HL-60 (cell line): ENCODE measurements around the gene PCOLCE2.
"Not testable (repeated sequence)": the region's sequence is repeated elsewhere in the genome, so short reads cannot be mapped to it uniquely, and the experiment has no call there.

Experiments used
- DNase-seq, 2 experiments: peaks; one replicate each; pipeline ENCODE4 v3.0.0-alpha.2; 2010 to 2020; ENCODE audit warnings: low read depth in 1 of 2, low spot score in 1 of 2
- H3K27ac ChIP-seq: fragments of 250-450 bp; sonication (Bioruptor Pico); replicated peaks from 2 replicates; pipeline ENCODE4 v1.5.1; 2020; ENCODE audit warnings: mild to moderate bottlenecking, moderate library complexity
- H3K27me3 ChIP-seq: fragments of 250-450 bp; sonication (Bioruptor Pico); 2 replicates; pipeline ENCODE4 v1.5.1; 2021; ENCODE audit warnings: mild to moderate bottlenecking, moderate library complexity; ENCODE audit not compliant: insufficient read depth, poor library complexity, severe bottlenecking
- H3K4me3 ChIP-seq: replicated peaks from 2 replicates; pipeline ENCODE4 v1.5.1; 2011; ENCODE audit warnings: mild to moderate bottlenecking, control low read depth, low read length; ENCODE audit not compliant: insufficient read depth
- GABPA ChIP-seq: IDR thresholded peaks from 2 replicates; pipeline ENCODE4 v1.6.1; 2012; ENCODE audit warnings: low read depth
- POLR2AphosphoS5 ChIP-seq: IDR thresholded peaks from 2 replicates; pipeline ENCODE4 v1.6.1; 2012; ENCODE audit warnings: low read depth
- REST ChIP-seq: IDR thresholded peaks from 2 replicates; pipeline ENCODE4 v1.6.1; 2012; ENCODE audit warnings: low read depth; ENCODE audit not compliant: insufficient replicate concordance
- SPI1 ChIP-seq: IDR thresholded peaks from 2 replicates; pipeline ENCODE4 v1.6.1; 2012; ENCODE audit warnings: low read depth, mild to moderate bottlenecking, borderline replicate concordance
- TF ChIP-seq, protein P1 (sequence below): IDR thresholded peaks from one replicate; pipeline ENCODE4 v1.5.1; 2011; ENCODE audit warnings: low read length, control low read depth, inconsistent platforms; ENCODE audit not compliant: insufficient read depth

The PCOLCE2 gene

GRCh38 chr3:142875099-142875498 is 13.8 kb downstream of the PCOLCE2 start:
- Histone ChIP-seq H3K4me3 (no peak overlapping the region), H3K27ac (no peak overlapping the region), H3K27me3 (no peaks in the 10 kb centered on the region)
- TF ChIP-seq, protein P1, sequence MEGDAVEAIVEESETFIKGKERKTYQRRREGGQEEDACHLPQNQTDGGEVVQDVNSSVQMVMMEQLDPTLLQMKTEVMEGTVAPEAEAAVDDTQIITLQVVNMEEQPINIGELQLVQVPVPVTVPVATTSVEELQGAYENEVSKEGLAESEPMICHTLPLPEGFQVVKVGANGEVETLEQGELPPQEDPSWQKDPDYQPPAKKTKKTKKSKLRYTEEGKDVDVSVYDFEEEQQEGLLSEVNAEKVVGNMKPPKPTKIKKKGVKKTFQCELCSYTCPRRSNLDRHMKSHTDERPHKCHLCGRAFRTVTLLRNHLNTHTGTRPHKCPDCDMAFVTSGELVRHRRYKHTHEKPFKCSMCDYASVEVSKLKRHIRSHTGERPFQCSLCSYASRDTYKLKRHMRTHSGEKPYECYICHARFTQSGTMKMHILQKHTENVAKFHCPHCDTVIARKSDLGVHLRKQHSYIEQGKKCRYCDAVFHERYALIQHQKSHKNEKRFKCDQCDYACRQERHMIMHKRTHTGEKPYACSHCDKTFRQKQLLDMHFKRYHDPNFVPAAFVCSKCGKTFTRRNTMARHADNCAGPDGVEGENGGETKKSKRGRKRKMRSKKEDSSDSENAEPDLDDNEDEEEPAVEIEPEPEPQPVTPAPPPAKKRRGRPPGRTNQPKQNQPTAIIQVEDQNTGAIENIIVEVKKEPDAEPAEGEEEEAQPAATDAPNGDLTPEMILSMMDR, result no peak
- no peak for DNase-seq

- not testable (repeated sequence) for DNase-seq, H3K4me3 ChIP-seq, H3K27me3 ChIP-seq, H3K27ac ChIP-seq
Measured at GRCh38 chr3:142868382-142868781, 20.5 kb downstream of the PCOLCE2 start.

DNA sequence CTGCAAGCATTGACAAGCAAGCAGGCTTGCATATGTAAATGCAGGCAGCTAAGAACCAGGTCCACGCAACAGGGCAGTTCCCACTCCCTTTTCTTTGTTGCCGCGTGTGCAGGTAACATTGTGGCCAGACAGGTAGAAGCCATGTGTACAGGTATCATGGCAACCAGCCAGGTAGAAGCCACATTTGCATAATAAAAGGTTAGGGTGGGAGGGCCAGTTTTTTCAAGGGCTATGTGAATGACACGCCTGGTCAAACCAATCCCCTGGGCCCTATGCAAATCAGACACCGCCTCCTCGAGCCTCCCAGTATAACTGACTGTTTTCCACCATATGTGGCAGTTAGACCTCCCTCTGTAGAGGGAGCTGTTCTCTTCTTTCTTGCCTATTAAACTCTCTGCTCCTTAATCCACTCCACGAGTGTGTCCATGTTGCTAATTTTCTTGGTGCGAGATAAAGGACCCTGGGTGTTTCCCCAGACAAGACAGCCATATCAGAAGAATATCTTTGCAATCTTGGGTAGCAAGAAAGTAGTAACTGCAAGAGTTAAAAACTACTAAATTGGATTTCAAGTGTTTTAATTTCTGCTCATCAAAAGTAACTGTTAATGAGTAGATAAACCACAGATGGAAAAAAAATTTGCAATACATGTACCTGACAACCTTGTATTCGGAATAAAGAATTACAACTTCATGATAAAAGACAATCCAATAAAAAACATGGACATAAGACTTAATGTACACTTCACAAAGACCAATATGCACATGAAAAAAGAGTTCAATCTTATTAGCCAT is 21.8 kb downstream of the PCOLCE2 start:
- Histone ChIP-seq H3K27ac (no peak overlapping the region), H3K27me3 (no peaks in the 10 kb centered on the region), H3K4me3 (no peak overlapping the region)
- no peak for DNase-seq
- TF ChIP-seq POLR2AphosphoS5, result no peak
- TF ChIP-seq GABPA, result no peak
- no peak for TF ChIP-seq REST
- TF ChIP-seq, protein P1, result no peak
- TF ChIP-seq SPI1, result no peak

DNA sequence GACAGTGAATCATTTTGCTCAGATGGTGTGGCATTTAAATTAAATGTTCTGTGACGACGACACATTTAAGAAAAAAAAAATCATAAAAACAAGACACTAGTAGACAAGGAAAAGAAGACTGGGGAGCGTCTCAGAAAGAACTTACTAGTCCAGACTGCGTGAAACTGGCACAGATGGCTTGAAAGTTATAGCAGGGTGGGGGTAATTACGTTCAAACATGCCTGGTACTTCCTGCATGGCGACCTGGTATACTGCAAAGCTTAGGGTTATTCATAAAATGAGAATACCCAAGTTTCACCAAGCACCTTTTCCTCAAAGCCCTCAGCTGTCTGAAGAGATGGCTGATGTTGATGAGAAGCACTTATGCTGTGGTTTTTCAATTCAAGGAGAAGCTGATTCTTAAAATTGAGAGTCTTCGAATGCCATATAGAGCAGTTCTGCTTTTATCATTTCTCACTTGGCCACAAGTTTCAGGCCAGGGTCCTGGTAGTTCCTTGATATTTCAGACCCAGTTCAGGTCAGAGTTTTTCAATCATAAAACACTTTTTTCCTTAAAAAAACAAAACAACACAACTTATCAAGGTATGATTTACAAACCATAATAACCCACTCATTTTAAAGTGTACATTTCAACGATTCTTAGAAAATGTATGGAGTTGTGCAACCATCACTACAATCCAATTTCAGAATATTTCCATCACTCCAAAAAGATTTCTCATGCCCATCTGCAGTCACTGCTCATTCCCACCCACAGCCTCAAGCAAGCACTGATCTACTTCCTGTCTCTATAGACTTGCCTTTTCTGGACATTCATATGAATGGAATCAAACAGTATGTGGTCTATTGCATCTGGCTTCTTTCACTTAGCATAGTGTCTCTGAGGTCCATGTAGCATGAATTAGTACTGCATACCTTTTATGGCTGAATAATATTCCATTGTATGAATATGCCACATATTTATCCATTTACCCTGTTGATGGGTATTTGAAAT is 24.7 kb downstream of the PCOLCE2 start:
- Histone ChIP-seq H3K27ac (no peak overlapping the region), H3K27me3 (no peaks in the 10 kb centered on the region), H3K4me3 (no peak overlapping the region)
- TF ChIP-seq GABPA (no peak), SPI1 (peak; percentile 77)
- TF ChIP-seq, protein P1, result no peak
- peak in 1 of 2 experiments; percentile 15 for DNase-seq
